GM12874 (cell line): Measurements from ENCODE around the gene GALNT5.

Source experiments
- TF ChIP-seq, protein P1 (sequence below): IDR thresholded peaks from 2 replicates; pipeline ENCODE4 v1.5.1; 2011; ENCODE audit warnings: low read depth, mild to moderate bottlenecking, control low read depth, low read length, moderate library complexity; ENCODE audit not compliant: insufficient read depth

GALNT5 gene

DNA sequence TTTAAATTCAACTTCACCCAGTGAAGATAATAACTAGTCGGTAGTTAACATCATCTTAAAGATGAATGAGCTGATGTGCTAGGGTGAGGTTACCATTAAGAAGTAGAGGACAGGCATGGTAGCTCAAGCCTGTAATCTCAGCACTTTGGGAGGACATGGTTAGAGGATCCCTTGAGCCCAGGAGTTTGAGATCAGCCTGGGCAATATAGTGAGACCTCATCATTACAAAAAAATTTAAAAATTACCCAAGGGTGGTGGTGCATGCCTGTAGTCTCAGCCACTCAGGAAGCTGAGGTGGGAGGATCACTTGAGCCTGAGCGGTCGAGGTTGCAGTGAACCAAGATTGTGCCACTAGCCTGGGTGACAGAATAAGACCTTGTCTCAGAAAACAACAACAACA lies 4.7 kb downstream of the GALNT5 start:
- TF ChIP-seq, protein P1, sequence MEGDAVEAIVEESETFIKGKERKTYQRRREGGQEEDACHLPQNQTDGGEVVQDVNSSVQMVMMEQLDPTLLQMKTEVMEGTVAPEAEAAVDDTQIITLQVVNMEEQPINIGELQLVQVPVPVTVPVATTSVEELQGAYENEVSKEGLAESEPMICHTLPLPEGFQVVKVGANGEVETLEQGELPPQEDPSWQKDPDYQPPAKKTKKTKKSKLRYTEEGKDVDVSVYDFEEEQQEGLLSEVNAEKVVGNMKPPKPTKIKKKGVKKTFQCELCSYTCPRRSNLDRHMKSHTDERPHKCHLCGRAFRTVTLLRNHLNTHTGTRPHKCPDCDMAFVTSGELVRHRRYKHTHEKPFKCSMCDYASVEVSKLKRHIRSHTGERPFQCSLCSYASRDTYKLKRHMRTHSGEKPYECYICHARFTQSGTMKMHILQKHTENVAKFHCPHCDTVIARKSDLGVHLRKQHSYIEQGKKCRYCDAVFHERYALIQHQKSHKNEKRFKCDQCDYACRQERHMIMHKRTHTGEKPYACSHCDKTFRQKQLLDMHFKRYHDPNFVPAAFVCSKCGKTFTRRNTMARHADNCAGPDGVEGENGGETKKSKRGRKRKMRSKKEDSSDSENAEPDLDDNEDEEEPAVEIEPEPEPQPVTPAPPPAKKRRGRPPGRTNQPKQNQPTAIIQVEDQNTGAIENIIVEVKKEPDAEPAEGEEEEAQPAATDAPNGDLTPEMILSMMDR = no peak

DNA sequence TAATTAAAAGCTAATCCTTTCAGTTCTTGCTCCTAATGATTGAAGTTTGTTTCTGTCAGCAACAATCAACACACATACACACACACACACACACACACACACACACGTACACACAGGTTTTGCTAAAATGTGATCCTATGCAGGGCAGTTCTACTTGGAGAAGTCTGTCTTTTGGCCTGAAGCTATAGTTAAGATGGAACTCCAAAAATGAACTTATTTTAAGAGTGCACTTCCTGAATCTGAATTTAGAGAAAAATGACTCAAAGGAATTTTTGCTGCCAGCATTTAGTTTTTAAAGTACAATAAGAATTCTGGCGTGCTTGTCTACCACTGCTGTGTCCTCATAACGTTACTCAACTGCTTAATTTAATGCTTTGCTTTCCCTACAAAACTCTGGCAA lies 6.6 kb downstream of the GALNT5 start:
- TF ChIP-seq, protein P1 = no peak

DNA sequence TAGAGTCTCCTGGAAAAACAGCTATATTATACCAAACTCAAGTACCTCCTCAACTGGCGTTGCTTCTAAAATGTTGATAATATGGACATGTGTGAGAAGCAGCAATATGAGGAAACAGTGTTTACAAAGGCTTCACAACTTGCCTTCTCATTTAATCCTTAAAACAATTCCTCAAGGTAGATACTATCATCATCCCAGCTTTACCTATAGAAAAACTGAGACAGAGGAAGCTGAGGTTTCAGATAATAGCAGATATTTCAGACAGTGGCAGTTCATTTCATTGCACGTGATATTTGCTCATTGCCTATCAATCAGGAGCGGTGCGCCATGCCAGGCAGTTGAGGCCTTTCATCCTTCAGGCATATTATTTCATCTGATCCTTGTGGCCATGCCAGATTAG lies 8.3 kb downstream of the GALNT5 start:
- TF ChIP-seq, protein P1 = no peak

DNA sequence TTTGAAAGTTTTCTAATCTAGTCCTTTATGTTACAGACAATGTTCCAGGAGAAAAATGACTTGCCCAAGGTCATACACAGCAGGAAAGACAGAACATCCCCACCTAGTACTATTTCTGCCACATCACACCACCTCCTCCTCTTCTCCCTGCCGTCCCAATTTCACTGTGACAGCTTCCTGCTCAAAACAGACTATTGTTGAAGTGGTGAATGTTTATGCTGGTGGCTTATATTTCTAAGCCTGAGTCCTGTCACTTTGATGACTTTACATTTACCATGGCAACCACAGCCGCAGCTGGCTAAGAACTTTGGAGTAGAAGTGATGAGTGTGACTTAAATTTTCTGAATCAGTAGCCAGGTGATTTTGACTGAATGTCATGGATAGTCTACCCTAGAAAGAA lies 10.0 kb downstream of the GALNT5 start:
- TF ChIP-seq, protein P1 = no peak

DNA sequence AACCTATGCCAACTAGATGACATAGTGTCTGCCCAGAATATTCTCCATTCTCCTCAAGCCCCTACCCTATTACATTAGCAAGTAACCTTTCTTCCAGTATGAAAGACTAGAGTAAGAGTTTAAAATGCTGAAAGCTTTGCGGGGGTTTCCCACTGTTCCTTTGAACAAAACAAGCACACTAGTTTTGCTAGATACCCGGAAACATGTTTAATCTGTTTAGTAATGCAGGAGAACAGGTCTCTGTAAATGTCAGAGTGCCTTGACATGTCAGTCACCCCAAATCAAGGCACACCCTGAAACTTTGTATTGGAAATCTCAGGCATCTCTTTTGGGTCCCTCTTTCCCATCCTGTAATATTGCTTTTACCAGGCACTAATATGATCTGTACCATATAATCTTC lies 11.6 kb downstream of the GALNT5 start:
- TF ChIP-seq, protein P1 = no peak

DNA sequence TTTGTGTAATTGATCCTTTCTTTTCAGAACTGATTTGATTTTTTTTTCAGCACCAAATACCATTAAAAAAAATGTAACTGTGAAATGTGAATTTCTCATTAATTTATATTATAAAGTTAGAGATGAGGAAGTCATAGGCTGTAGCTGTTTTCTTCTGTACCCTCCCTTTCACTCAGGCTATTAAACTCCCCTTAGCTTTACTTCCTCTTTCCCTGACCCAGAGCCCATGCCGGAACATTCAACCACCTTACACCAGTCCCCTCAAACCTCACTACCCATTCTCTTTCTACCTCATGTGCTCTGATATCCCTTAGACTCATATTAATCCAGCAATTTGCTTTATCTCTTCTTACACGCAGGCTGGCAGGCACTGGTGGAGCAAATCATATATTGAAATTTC lies 12.4 kb downstream of the GALNT5 start:
- TF ChIP-seq, protein P1 = no peak

DNA sequence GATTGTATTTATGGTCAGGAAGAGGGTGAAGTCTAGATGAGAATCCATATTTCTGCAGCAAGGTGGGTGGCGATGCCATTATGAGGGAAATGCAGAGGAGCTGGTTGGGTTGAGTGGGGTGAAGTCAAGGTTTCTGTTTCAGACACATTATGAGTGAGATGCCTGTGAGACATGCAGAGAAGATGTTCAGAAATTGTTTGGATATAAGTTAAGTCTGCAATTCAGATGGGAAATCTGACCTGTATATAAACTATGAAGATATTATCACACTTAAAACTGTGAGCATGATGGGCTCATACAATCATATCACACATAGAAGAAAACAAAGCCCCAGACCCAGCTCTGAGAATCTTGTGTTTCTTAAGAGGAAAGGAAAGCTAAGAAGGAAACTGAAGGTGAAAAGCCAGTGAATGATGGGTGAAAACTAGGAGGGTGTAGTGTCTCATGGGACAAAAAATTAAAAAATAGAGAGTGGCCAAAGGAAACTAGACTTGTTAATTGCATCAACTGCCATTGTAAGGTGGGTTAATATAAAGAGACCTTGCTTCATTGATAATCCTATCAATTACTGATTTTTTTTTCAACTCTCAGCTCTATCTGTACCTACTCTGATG lies 14.2 kb downstream of the GALNT5 start:
- TF ChIP-seq, protein P1 = no peak
